ENCODE measurements around the gene ZHX3.

DNA sequence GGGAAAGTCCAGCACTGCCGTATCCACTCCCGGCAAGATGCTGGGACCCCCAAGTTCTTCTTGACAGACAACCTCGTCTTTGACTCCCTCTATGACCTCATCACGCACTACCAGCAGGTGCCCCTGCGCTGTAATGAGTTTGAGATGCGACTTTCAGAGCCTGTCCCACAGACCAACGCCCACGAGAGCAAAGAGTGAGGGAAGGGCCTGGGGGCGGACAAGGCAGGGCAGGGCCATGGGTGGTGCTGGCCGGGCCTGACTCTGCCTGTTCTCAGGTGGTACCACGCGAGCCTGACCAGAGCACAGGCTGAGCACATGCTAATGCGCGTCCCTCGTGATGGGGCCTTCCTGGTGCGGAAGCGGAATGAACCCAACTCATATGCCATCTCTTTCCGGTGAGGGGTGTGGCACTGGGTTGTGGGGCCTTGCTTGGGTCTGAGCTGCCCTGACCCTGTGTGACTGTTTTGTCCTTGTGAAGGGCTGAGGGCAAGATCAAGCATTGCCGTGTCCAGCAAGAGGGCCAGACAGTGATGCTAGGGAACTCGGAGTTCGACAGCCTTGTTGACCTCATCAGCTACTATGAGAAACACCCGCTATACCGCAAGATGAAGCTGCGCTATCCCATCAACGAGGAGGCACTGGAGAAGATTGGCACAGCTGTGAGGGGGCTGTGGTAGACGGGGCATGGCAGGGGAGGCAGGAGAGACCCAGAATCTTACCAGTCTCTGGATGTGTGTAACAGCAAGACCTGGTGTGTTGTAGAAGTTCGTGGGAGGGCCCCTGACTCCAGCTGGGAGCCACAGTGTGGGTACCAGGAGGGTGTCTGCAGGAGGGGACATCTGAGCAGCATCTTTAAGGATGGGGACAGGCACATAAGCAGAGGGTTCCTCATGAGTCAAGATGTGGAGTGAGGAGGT, 151.1 kb downstream of the ZHX3 start:
- TF ChIP-seq, protein P1, sequence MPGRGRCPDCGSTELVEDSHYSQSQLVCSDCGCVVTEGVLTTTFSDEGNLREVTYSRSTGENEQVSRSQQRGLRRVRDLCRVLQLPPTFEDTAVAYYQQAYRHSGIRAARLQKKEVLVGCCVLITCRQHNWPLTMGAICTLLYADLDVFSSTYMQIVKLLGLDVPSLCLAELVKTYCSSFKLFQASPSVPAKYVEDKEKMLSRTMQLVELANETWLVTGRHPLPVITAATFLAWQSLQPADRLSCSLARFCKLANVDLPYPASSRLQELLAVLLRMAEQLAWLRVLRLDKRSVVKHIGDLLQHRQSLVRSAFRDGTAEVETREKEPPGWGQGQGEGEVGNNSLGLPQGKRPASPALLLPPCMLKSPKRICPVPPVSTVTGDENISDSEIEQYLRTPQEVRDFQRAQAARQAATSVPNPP (IDR thresholded peaks at IDR 0.05; ENCODE audit: borderline replicate concordance, insufficient read depth, insufficient read length), result no peak
- no peak for TF ChIP-seq CREB1 (IDR thresholded peaks at IDR 0.05)
- no peak for TF ChIP-seq CREB1 (CRISPR knock-in tag; IDR thresholded peaks at IDR 0.05)
